Upper lobe of left lung (tissue), 4 donors: Measurements from ENCODE around the gene PGR.

Experiments used
- CTCF ChIP-seq, 6 experiments: fragments of 450-650 bp in 4 of 6; fragments of 200-600 bp in 2 of 6; sonication (generic) in 2 of 6; IDR thresholded peaks; one replicate each; pipeline ENCODE4 v1.5.1; 2016 to 2019; ENCODE audit warnings: antibody characterized with exemption in 6 of 6
- POLR2A ChIP-seq, 4 donors: fragments of 450-650 bp; IDR thresholded peaks; one replicate each; pipeline ENCODE4 v1.5.1; 2016 to 2017; ENCODE audit warnings: antibody characterized with exemption in 4 of 4, mild to moderate bottlenecking in 2 of 4
- POLR2AphosphoS5 ChIP-seq, 2 donors: sonication (generic); formaldehyde crosslinking; IDR thresholded peaks; one replicate each; pipeline ENCODE4 v1.5.1; 2017; ENCODE audit warnings: antibody characterized with exemption in 2 of 2

GRCh38 chr11:101138245-101138930 lies 8.8 kb upstream of the PGR start:
- no peak for TF ChIP-seq CTCF (IDR thresholded peaks at IDR 0.05)
- TF ChIP-seq POLR2A (IDR thresholded peaks at IDR 0.05), result no peak
- no peak for TF ChIP-seq POLR2AphosphoS5 (IDR thresholded peaks at IDR 0.05)
